Renal cortex interstitium (tissue), 11 donors: ENCODE data around the gene ATL1. TPM values are rescaled to one million over a fixed set of nuclear protein-coding genes. Genes with fewer than 3 reads are reported as not detected.

Experiments
- DNase-seq, 11 donors: peaks; one replicate each; pipeline ENCODE4 v3.0.0-alpha.2; 2013; ENCODE audit warnings: low read depth in 9 of 11, low spot score in 4 of 11; ENCODE audit errors: extremely low read depth in 1 of 11
- polyA plus RNA-seq, 3 donors: library from polyadenylated mRNA; unstranded; fragments of 120-200 nt; gene quantifications; one replicate each; pipeline ENCODE4 v1.2.1, GENCODE V29; 2013; ENCODE audit not compliant: insufficient read length in 3 of 3

ATL1 gene
- polyA plus RNA-seq, 3 donors: 7.9 to 11.0 (median 8.5) TPM

DNA sequence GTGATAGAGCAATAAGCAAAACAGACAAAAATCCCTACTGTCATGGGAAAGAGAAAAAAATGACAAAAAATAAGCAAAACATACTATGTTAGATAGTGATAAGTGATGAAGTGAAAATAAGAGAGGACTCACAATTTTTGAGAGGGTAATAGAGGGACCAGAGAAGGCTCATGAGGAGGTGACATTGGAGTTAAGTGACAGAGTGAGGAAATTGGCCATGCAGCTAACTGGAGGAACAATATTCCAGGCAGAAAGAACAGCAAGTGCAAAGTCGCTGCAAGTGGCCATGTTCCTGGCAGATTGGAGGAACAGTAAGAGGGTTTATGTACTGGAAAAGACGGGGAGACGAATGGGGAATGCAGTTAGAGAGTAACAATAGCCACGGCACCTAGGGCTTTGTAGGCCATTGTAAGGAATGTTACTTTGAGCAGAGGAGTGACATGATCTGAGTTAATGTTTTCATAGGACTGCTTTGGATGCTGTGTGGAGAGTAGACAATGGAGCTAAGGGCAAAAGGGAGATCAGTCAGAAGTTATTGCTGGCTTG, 109.6 kb downstream of the ATL1 start:
- DNase-seq: peak in 1 of 11 donors; percentile 23

GRCh38 chr14:50670196-50670865, 110.4 kb downstream of the ATL1 start:
- DNase-seq: no peak

- no peak for DNase-seq
Measured at GRCh38 chr14:50670866-50671256, 110.9 kb downstream of the ATL1 start.

DNA sequence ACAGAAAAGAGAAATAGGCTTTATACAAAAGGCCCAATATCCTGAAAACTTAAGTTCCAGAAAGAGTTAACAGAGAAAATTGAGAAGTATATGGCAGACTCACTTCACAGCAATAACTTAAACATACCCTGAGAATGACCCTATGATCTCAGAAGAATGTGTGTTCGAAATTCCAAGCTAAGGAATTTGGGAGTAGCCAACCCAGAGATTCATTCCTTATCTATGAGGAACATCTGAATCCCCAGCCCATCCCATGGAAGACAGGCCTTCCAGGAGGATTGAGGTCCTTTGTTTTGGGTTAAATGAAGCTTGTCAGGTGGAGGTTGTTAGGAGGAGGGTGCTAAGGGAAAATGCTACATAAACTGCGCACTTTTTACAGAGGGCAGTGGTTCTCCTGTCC, 115.7 kb downstream of the ATL1 start:
- no peak for DNase-seq

DNA sequence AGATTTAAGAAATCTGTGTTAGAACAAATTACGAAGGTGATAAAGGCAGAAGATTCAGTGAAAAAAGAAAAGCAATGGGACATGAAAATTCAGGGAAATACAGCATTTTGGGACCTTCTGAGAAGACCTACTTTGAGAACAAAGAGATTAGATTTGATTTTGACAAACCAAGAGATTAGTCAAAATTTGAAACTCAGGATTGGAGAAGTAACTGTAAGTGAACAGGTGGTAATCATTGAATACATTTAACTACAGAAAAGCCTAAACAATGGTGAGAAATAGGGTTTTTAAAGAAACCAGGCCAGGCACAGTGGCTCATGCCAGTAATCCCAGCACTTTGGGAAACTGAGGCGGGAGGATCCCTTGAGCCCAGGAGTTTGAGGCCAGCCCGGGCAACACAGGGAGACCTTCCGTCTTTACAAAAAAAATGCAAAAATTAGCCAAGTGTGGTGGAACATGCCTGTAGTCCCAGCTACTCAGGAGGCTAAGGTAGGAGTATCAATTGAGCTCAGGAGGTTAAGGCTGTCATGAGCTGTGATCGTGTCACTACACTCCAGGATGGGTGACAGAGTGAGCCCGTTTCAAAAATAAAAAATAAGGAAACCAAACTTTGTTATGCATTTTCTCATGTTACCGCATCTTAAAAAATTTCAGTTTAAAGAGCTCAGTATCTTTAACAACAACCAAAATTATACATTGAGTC, 117.0 kb downstream of the ATL1 start:
- DNase-seq: no peak

DNA sequence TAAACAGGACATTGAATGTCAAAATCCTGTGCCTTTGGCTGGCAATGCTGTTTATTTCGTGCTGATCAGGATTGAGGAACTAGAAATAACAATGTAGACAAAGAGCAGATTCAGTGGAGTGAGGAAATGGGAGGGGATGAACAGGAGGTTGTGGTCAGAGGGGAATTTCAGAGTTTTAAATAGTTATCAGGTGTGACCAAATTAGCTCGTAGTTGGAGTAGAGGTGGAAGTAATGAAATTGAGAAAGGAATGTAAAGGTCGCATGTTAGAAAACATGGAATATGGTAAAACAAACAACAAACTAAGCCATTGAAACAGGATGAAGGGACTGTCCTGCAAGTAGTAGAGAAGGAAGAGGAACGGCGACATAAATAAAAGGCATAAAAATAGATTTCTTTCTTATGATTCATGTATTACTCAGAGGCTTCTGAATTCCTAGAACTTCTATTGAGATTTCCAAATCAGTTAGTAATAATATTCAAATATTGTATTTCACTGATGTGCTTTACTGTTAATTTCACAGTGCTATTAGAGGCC, 117.7 kb downstream of the ATL1 start:
- no peak for DNase-seq

DNA sequence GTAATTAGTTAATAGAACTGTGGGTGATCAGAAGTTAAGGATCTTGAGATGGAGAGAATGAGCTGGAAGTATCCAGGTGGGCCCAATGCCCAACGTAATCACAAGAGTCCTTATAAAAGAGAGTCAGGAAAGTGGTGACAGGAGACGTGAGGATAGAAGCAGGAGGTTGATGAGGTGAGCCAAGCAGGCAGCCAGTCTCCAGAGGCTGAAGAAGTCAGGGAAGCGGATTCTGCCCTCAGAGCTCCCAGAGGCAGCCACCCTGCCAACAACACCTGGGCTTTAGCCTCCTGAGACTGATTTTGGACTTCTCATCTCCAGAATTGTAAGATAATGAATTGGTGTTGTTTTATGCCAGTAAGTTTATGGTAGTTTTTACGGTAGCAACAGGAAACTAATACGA, 118.2 kb downstream of the ATL1 start:
- DNase-seq: no peak

- no peak for DNase-seq
Measured at GRCh38 chr14:50679674-50680073, 119.7 kb downstream of the ATL1 start.

Other genes starting within 250 kb of the ATL1 start
- gene L2HGDH, start 247.9 kb upstream of the ATL1 start, polyA plus RNA-seq: 10 to 100 TPM in 2 of 3 donors, 1 to 10 TPM in 1; 9.7 to 11.2 (median 10.2) TPM
- gene DMAC2L, start 247.8 kb upstream of the ATL1 start, polyA plus RNA-seq: 10 to 100 TPM; 21.8 to 28.8 (median 24.1) TPM
- gene CDKL1, start 163.3 kb upstream of the ATL1 start, polyA plus RNA-seq: 1 to 10 TPM; 6.2 to 8.4 (median 7.4) TPM
- 10 to 100 TPM; 45.9 to 61.2 (median 55.8) TPM for gene MAP4K5, start 27.6 kb upstream of the ATL1 start, polyA plus RNA-seq
- 10 to 100 TPM; 37.4 to 44.2 (median 39.3) TPM for gene SAV1, start 108.2 kb downstream of the ATL1 start, polyA plus RNA-seq